GM19193 (cell line): Measurements from ENCODE around the gene RASAL2.

ENCODE experiments used
- POLR2A ChIP-seq: IDR thresholded peaks from 4 replicates; pipeline ENCODE4 v1.6.1; 2011; ENCODE audit not compliant: insufficient read depth, insufficient read length; ENCODE audit errors: extremely low read depth

Gene RASAL2

GRCh38 chr1:178126261-178126660, 32.4 kb downstream of the RASAL2 start:
- no peak for TF ChIP-seq POLR2A

- TF ChIP-seq POLR2A: no peak
These were observed 32.9 kb downstream of the RASAL2 start for GRCh38 chr1:178126741-178127185.

GRCh38 chr1:178127482-178128191, 33.7 kb downstream of the RASAL2 start:
- no peak for TF ChIP-seq POLR2A

GRCh38 chr1:178133239-178133989, 39.5 kb downstream of the RASAL2 start:
- TF ChIP-seq POLR2A: no peak

GRCh38 chr1:178134061-178134460, 40.2 kb downstream of the RASAL2 start:
- no peak for TF ChIP-seq POLR2A

- TF ChIP-seq POLR2A: no peak
These were observed 43.3 kb downstream of the RASAL2 start for GRCh38 chr1:178137238-178137637.

GRCh38 chr1:178142806-178143205, 48.9 kb downstream of the RASAL2 start:
- no peak for TF ChIP-seq POLR2A

- TF ChIP-seq POLR2A: no peak
These were observed 50.1 kb downstream of the RASAL2 start for GRCh38 chr1:178143730-178144690.

- no peak for TF ChIP-seq POLR2A
These were observed 51.7 kb downstream of the RASAL2 start for GRCh38 chr1:178145605-178146004.

- TF ChIP-seq POLR2A: no peak
These were observed 52.5 kb downstream of the RASAL2 start for GRCh38 chr1:178146436-178146835.

- TF ChIP-seq POLR2A: no peak
These were observed 56.7 kb downstream of the RASAL2 start for GRCh38 chr1:178150610-178151009.

GRCh38 chr1:178151831-178152230, 57.9 kb downstream of the RASAL2 start:
- no peak for TF ChIP-seq POLR2A

- TF ChIP-seq POLR2A: no peak
These were observed 61.8 kb downstream of the RASAL2 start for GRCh38 chr1:178155481-178156255.
